Measurements from ENCODE around the gene LRRFIP1.
"Not testable (repeated sequence)": the region's sequence is repeated elsewhere in the genome, so short reads cannot be mapped to it uniquely, and the experiment has no call there.

The LRRFIP1 gene

DNA sequence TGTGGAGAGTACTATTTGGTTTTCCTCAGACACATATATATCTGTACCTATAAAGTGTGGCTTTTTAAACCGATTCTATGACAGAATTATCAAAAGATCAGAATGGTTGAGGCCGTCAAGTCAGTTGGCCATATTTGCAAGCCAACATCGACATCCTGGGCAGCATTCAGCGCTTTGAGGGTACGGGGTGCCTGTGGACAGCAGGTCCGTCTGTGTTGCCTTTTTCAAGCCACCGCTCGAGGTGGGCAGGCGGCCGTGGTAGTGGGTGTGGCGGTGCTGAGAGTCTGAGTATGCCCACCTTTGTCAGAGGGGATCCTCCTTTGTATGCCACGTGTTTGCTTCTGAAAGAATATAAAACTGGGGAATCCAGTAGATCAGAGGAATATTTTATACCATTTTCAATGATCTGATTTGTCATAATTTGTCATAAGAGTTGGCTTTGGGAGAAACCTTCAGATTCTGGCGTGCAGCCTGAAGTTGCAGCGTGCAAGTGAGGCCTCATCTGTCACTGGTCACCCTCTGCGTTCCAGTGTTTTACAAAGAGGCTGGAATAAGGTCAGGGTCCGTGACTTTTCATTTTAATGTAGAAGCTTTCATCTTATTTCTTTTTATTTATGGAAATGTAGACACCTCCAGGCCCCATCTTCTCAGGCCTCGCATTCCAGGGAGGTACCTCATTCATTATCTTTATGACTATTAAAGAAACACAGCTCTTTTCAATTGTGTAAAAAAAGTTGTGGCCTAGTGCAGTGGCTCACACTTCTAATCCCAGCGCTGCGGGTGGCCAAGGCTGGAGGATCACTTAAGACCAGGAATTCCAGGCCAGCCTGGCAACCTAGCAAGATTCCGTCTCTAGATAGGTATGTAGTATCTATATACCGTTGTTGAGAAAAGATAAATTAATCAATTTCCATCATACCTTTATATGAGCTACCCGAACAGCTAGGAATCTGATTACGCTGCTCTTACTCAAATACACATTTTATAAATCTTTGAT, 133.4 kb downstream of the LRRFIP1 start:
- TF ChIP-seq POLR2A (IDR thresholded peaks at IDR 0.05; ENCODE audit: low read length) (no peak), GATA1 (IDR thresholded peaks at IDR 0.05; ENCODE audit: low read depth, low read length) (no peak)

DNA sequence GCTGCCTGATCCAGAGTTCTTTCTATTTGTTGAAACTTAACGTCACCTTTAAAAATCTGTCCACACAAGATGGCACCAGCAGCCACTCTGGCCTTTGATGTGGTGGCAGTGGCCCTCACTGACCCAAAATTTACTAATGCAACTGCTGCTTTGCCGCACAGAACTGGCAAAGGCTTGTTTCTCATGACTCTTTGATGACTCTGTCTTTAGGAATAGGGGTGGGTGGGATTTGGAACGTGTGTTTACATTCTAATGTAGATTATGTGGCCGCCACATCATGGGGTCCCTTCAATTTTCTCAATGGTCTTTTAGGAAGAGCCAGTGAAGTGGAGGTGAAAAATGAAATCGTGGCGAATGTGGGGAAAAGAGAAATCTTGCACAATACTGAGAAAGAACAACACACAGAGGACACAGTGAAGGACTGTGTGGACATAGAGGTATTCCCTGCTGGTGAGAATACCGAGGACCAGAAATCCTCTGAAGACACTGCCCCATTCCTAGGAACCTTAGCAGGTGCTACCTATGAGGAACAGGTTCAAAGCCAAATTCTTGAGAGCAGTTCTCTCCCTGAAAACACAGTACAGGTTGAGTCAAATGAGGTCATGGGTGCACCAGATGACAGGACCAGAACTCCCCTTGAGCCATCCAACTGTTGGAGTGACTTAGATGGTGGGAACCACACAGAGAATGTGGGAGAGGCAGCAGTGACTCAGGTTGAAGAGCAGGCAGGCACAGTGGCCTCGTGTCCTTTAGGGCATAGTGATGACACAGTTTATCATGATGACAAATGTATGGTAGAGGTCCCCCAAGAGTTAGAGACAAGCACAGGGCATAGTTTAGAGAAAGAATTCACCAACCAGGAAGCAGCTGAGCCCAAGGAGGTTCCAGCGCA, 135.2 kb downstream of the LRRFIP1 start:
- not testable (repeated sequence) for DNase-seq

More for the DNA sequence above, 133.4 kb downstream of the LRRFIP1 start:
- no peak for DNase-seq

DNA sequence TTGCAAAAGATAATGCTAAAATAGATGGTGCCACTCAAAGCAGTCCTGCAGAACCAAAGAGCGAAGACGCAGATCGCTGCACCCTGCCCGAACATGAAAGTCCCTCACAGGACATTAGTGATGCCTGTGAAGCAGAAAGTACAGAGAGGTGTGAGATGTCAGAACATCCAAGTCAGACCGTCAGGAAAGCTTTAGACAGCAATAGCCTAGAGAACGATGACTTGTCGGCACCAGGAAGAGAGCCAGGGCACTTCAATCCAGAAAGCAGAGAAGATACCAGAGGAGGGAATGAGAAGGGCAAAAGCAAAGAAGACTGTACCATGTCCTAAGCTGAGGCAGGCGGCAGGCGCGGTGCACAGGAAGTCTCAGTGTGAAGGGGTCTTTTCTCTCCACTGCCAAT, 136.4 kb downstream of the LRRFIP1 start:
- no peak for DNase-seq
- TF ChIP-seq POLR2A (IDR thresholded peaks at IDR 0.05; ENCODE audit: low read length) (no peak), GATA1 (IDR thresholded peaks at IDR 0.05; ENCODE audit: low read depth, low read length) (no peak)

DNA sequence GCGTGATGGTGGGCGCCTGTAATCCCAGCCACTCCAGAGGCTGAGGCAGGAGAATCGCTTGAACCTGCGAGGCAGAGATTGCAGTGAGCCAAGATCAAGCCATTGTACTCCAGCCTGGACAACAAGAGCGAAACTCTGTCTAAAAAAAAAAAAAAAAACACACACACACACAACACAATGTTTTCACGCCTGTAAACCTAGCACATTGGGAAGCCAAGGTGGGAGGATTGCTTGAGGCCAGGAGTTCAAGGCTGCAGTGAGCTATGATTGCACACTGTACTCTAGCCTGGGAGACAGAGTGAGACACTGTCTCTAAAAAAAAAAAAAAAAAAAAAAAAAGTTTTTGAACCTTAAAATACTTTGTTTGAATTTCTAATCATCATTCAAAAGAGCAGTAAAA, 137.7 kb downstream of the LRRFIP1 start:
- not testable (repeated sequence) for DNase-seq

DNA sequence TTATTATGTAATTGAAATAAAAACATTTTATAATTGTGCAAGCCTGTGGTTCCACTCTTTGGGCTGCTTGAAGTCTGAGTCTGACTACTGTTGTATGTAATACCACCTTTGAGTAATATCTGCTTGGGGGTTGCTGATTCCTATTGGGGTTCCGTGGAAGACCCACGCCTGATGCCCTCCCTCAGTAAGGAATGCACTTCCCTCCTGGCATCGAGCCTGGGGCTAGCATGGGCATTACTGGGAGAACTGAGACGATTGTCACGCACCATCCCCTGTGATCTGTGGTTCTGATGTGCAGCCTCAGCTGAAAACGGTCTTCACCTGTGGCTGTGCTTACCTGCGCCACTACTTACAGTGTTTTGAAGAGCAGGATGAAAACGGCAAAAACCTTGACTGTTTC, 138.5 kb downstream of the LRRFIP1 start:
- DNase-seq = no peak
- TF ChIP-seq POLR2A (IDR thresholded peaks at IDR 0.05; ENCODE audit: low read length) = no peak

DNA sequence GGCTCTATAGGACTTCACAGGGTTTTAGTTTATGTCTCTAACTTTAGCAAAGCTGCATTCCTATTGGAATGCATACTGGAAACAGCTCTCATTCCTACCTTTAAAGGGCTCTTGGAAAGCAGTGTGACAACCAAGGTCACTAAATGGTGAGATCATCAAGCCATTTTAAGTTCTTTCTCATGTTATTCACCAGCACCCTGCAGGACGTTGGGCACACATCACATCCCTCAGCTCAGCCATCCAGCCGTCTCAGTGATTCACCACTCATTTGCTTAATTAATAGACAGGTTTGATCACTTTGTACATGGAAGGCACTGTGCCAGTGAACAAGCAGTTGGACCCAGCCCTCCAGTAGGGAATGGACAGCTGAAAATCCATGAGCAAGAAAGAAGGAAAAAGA, 139.0 kb downstream of the LRRFIP1 start:
- TF ChIP-seq GATA1 (IDR thresholded peaks at IDR 0.05; ENCODE audit: low read depth, low read length) = no peak
- TF ChIP-seq POLR2A (IDR thresholded peaks at IDR 0.05; ENCODE audit: low read length) = no peak
- no peak for DNase-seq

DNA sequence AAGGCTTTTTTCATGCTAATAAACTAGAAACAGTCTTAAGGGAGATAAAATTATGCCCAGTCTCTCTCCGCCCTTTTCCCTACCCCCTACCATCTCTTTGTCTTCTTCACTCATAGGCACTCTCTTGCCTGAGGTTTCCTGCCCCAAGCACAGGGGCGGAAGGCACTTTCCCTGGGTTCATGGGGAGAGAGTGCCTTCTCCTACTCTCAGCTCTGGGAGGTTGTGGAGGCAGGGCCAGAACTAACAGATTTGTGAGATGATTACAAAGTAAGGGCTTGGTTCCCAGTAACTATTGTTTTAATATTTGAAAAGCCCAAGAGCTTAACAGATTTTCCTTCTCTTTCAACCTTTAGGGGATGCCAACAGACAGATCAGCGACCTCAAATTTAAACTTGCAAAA, 145.1 kb downstream of the LRRFIP1 start:
- DNase-seq = no peak
- TF ChIP-seq GATA1 (IDR thresholded peaks at IDR 0.05; ENCODE audit: low read depth, low read length) (no peak), POLR2A (IDR thresholded peaks at IDR 0.05; ENCODE audit: low read length) (no peak)

DNA sequence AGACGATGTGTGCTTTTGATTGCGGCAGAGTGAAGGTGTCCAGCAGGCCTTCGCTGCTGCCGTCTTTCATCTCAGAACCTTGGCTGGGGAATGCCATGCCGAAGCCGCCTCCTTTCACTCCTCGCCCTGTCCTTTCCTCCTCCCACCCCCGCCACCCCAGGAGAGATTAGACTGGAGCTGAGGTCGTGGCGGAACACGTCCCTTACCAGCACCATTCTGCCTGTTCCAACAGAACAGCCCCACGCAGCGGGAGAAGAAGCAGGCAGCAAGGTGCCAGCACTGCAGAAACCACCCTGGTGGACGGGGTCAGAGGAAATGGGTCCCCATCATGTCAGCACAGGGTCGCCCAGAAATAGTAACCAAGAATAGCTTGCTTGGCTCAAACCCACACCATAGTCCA, 146.4 kb downstream of the LRRFIP1 start:
- TF ChIP-seq POLR2A (IDR thresholded peaks at IDR 0.05; ENCODE audit: low read length) = no peak
- TF ChIP-seq GATA1 (IDR thresholded peaks at IDR 0.05; ENCODE audit: low read depth, low read length) = no peak
- DNase-seq = no peak

DNA sequence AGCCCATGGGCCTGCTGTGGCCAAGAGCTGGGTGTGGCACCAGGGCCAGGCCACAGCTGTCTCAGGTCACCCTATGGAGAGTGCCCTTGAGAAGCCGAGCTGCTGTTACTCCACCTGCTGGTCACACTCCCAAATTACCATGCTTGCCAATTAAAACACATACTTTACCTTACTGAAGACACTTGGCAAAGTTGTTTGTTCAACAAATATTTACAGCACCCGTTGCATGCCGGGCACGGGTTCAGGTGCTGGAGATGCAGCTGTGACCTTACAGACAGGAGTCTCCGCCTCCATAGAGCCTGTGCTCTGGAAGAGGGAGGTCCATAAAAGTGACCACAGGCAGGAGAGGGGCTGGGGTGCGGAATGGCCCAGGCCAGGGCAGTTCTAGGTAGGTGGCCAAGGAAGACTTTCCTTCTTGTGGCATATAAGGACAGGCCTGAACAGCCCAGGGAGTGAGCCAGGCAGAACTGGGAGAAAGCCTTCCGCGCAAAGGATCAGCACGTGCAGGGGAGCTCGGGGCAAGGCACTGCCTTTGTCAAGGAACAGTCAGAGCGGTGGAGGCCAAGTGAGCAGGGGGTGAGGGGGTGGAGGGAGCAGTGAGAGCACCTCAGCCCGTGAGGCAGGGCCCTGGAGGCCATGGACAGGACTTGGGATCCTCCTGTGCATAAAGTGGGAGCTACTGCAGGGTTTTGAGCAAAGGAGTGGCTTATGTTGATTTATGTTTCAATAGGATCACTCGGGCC, 147.6 kb downstream of the LRRFIP1 start:
- TF ChIP-seq POLR2A (IDR thresholded peaks at IDR 0.05; ENCODE audit: low read length) (no peak), GATA1 (IDR thresholded peaks at IDR 0.05; ENCODE audit: low read depth, low read length) (no peak)
- peak; percentile 59 to 73 for DNase-seq

DNA sequence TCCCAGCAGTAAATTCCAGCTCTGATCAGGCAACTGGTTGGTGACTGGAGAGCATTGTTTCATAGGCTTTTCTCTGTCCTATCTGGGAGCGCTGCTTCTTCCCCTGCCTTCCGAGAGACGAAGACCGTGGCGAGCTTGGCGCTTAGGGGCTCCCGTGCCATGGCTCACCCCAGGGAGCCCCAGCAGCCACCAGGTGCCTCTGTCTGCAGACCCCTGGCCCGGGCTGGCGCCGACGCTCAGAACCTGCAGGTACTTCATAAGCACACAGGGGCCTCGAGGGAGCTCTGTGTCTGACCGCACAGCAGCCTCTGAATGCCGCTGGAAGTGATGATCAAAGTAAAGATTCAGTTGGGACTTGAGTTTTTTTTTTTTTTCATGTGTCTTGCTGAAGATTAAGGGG, 152.1 kb downstream of the LRRFIP1 start:
- TF ChIP-seq POLR2A (IDR thresholded peaks at IDR 0.05; ENCODE audit: low read length) (no peak), GATA1 (IDR thresholded peaks at IDR 0.05; ENCODE audit: low read depth, low read length) (no peak)
- no peak for DNase-seq

DNA sequence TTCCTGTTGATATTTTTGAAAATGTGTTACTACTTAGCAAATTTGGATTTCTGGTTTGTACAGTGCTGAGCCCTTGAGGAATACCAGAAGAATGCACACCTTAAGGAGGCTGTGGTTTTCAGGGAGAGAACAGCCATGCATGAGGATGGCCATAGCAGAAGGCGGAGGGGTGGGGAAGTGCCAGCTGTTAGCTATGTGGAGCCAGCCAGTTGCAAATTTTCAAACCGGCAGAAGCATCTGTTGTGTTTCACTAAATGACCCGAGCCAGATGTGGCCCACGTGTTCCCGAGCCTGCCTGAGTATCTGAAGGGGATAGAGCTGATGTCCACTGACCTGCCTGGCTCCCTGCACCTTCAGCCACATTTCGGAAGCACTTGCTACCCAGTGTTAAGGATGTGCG, 154.8 kb downstream of the LRRFIP1 start:
- DNase-seq = no peak
- no peak for TF ChIP-seq GATA1 (IDR thresholded peaks at IDR 0.05; ENCODE audit: low read depth, low read length)
- no peak for TF ChIP-seq POLR2A (IDR thresholded peaks at IDR 0.05; ENCODE audit: low read length)

DNA sequence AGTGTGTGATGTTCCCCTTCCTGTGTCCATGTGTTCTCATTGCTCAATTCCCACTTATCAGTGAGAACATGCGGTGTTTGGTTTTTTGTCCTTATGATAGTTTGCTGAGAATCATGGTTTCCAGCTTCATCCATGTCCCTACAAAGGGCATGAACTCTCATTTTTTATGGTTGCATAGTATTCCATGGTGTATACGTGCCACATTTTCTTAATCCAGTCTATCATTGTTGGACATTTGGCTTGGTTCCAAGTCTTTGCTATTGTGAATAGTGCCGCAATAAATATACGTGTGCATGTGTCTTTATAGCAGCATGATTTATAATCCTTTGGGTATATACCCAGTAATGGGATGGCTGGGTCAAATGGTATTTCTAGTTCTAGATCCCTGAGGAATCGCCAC, 156.3 kb downstream of the LRRFIP1 start:
- not testable (repeated sequence) for DNase-seq

DNA sequence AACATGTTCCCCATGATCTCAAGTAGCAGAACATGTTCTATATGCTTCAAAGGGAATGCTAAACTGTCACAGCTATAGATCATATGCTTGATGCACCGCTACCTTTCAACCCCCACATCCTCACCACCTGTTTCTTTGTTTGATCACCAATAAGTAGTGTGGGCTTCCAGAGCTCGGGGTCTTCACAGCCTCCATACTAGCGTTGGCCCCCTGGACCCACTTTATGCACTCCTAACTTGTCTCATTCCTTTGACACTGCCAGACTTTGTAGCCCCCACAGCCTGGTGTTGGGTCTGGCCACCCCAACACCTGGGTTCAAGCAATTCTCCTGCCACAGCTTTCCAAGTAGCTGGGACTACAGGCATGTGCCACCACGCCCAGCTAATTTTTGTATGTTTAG, 159.5 kb downstream of the LRRFIP1 start:
- no peak for TF ChIP-seq POLR2A (IDR thresholded peaks at IDR 0.05; ENCODE audit: low read length)
- no peak for TF ChIP-seq GATA1 (IDR thresholded peaks at IDR 0.05; ENCODE audit: low read depth, low read length)
- no peak for DNase-seq

DNA sequence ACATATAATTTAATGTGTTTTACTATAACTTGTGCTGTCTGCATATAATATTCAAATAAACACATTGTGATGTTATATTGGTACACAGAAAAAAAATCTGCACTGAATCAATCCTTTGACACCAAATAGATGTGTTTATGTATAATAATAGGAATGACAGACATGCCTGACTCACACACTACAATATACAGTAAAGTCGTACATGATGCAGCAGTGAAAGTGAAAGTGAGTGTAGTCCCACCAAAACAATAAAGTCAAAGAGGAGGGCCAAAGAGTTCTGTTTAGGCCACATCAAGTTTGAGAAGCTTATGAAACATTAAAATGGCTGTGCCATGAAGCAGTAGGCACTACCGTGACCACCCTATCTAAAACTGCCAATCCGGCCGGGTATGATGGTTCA, 163.0 kb downstream of the LRRFIP1 start:
- no peak for DNase-seq
- TF ChIP-seq POLR2A (IDR thresholded peaks at IDR 0.05; ENCODE audit: low read length) = no peak
- TF ChIP-seq GATA1 (IDR thresholded peaks at IDR 0.05; ENCODE audit: low read depth, low read length) = no peak
